Left lung (tissue), 10 donors: ENCODE data around the gene GNAS-AS1. TPM values are rescaled to one million over a fixed set of nuclear protein-coding genes. Genes with fewer than 3 reads are reported as not detected.
A peak's percentile ranks its signal among the peaks of the same experiment; 100 is the strongest.

Source experiments
- ATAC-seq: fragments of 200-7000 bp; cut with Tn5 transposase; one replicate; pipeline ENCODE4 v1.9.1; 2020; ENCODE audit warnings: moderate library complexity
- DNase-seq, 4 donors: peaks; one replicate each; pipeline ENCODE4 v3.0.0-alpha.2; 2013 to 2020
- H3K27ac ChIP-seq, 2 donors: fragments of 200-600 bp; sonication (generic) in 1 of 2; one replicate each; pipeline versions ENCODE4 v1.5.0 to v1.8.0; 2020 to 2021
- H3K27me3 ChIP-seq, 2 donors: fragments of 200-600 bp; sonication (generic) in 1 of 2; one replicate each; pipeline versions ENCODE4 v1.5.0 to v1.8.0; 2020 to 2021
- H3K36me3 ChIP-seq, 2 donors: fragments of 200-600 bp; sonication (generic) in 1 of 2; one replicate each; pipeline versions ENCODE4 v1.5.0 to v1.8.0; 2020 to 2021
- H3K4me1 ChIP-seq, 2 donors: fragments of 200-600 bp; one replicate each; pipeline ENCODE4 v1.8.0; 2021
- H3K4me3 ChIP-seq, 2 donors: fragments of 200-600 bp; sonication (generic) in 1 of 2; one replicate each; pipeline versions ENCODE4 v1.5.0 to v1.8.0; 2020 to 2021; ENCODE audit warnings: mild to moderate bottlenecking in 1 of 2
- H3K9me3 ChIP-seq, 2 donors: fragments of 200-600 bp; sonication (generic) in 1 of 2; one replicate each; pipeline versions ENCODE4 v1.5.0 to v1.8.0; 2020 to 2021
- intact Hi-C, 2 donors: fragments of 100-400 bp; cut with DNase I; formaldehyde crosslinking; loops; one replicate each; pipeline versions ENCODE4 v1.11.2 to v1.14.2; 2022
- polyA plus RNA-seq, 6 donors: library from polyadenylated mRNA; unstranded; fragments of 120-200 nt; gene quantifications; one replicate each; pipeline ENCODE4 v1.2.1, GENCODE V29; 2013; ENCODE audit not compliant: insufficient read length in 6 of 6
- total RNA-seq, 2 donors: library from RNA; stranded (reverse); fragmentation: NEBNext Ultra II Directional; extraction: Animal tissue kit (Norgen Biotek cat#: 25700); gene quantifications; one replicate each; pipeline ENCODE4 v1.2.1, GENCODE V29; 2021
- TF ChIP-seq, protein P1 (sequence below), 2 donors: fragments of 200-600 bp; sonication (generic) in 1 of 2; IDR thresholded peaks; one replicate each; pipeline versions ENCODE4 v1.5.0 to v1.8.0; 2021; ENCODE audit warnings: antibody characterized with exemption in 2 of 2
- donor health status: DM: no; HTN: yes; CAD: no.
- donor health status: DM: no; HTN: no; CAD: no.

The GNAS-AS1 gene
- total and polyA plus RNA-seq, 8 donors = 0.15 to 1.5 (median 1.1) TPM

DNA sequence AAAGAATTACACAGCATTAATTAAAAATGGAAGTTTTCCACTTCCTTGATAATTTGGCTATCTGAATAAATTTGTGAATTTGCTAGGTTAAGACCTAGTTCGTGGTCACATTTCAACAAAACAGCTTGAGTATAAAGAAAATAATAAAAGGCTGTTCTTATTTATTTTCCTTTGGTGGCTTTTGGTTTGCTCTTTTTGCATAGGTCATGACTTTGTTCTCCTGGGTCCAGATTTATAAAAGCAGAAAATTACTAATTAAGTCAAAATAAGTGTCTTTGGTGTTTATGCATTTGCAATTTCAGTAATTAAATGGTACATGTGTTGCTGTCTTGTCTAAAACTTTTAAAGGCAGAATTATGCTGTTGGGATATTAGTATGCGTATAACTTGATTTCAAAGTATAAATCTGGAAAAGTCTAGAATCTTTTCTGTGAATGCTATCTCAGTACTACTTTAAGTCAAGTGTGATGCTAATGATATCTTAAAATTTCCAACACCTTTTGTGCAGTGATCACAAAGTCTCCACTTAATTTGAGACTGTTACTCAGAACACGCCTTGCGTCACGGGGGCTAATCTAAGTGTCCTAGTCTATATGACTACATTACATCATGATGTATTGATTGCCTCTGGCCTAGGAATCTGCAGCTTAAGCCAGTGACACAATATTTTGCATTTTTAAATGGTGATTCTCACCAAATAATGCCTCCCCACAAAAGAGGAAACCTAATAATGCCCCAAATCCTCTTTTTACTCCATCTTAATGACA is 42.8 kb upstream of the GNAS-AS1 start:
- no peak for DNase-seq
- Histone ChIP-seq H3K36me3 (peaks cover 0 to 7% of the 10 kb centered on the region in 2 donors), H3K4me3 (peak overlapping the region; percentile 52 to 72), H3K9me3 (no peaks in the 10 kb centered on the region), H3K27ac (peak overlapping the region; percentile 91 to 99), H3K27me3 (no peaks in the 10 kb centered on the region), H3K4me1 (peaks cover 29 to 69% of the 10 kb centered on the region in 2 donors)
- intact Hi-C loops = no loop called here
- no peak for ATAC-seq
- TF ChIP-seq, protein P1, sequence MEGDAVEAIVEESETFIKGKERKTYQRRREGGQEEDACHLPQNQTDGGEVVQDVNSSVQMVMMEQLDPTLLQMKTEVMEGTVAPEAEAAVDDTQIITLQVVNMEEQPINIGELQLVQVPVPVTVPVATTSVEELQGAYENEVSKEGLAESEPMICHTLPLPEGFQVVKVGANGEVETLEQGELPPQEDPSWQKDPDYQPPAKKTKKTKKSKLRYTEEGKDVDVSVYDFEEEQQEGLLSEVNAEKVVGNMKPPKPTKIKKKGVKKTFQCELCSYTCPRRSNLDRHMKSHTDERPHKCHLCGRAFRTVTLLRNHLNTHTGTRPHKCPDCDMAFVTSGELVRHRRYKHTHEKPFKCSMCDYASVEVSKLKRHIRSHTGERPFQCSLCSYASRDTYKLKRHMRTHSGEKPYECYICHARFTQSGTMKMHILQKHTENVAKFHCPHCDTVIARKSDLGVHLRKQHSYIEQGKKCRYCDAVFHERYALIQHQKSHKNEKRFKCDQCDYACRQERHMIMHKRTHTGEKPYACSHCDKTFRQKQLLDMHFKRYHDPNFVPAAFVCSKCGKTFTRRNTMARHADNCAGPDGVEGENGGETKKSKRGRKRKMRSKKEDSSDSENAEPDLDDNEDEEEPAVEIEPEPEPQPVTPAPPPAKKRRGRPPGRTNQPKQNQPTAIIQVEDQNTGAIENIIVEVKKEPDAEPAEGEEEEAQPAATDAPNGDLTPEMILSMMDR (IDR thresholded peaks at IDR 0.05) = no peak

DNA sequence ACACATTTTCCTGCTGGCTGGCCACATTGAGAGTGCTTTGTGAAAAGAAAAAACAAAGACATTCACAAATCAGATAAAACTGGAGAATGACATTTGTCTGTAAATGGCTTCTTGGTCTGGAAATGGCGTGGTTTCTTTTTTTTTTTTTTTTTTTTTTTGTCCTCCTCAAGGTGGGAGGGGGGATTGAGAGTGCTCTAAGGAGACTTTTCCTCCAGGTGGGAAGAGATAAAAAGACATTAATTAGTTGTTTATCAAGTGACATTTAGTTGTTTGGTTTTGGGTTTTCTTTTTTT is 42.2 kb upstream of the GNAS-AS1 start:
- ATAC-seq (no peak), DNase-seq (no peak)
- H3K4me1 ChIP-seq = peaks cover 22 to 63% of the 10 kb centered on the region in 2 donors
- H3K9me3 ChIP-seq = no peaks in the 10 kb centered on the region
- H3K4me3 ChIP-seq = peak overlapping the region; percentile 52 to 72
- H3K27me3 ChIP-seq = no peaks in the 10 kb centered on the region
- intact Hi-C loops = no loop called here
- H3K27ac ChIP-seq = peak overlapping the region; percentile 91 to 99
- peaks cover 0 to 7% of the 10 kb centered on the region in 2 donors for H3K36me3 ChIP-seq
- TF ChIP-seq, protein P1 (IDR thresholded peaks at IDR 0.05) = no peak

DNA sequence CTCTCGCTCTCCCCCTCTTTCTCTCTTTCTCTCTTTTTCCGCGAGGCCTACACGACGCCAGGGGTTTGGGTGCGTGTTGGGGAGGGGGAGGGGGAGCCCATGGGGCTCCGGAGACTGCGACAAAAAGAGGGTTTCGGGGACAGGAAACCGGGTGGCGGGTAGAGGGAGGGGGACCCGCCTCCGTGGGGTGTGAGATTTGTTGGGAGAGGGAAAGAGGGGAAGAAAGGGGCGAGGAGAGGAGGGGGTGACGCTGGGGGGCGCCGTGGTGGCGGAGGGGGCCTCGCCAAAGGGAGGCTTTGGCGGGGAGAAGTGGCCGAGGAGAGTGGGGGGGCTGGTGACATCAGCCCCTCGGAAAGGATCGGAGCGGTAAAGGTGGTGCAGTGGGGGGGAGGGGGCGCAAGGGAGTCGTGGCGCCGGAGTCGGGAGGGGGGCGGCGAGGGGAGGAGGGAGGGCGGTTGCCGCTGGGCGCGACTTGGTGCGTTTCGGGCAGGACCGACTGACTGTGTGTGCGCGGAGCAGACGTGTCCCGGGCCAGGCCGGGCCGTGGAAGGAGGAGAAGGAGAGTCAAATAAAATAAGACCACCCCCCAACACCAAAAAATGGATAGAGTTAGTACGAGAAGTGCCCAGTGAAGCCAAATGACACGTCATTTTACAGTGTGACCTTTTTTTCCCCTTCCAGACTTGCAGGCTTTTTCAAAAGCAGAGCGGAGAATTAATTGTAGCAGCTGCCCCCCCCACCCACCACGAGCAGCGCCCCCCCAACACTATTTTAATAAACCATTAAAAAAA is 41.6 kb upstream of the GNAS-AS1 start:
- intact Hi-C loops = no loop called here
- TF ChIP-seq, protein P1 (IDR thresholded peaks at IDR 0.05) = no peak
- peak; percentile 78 to 91 (median 85) for DNase-seq

DNA sequence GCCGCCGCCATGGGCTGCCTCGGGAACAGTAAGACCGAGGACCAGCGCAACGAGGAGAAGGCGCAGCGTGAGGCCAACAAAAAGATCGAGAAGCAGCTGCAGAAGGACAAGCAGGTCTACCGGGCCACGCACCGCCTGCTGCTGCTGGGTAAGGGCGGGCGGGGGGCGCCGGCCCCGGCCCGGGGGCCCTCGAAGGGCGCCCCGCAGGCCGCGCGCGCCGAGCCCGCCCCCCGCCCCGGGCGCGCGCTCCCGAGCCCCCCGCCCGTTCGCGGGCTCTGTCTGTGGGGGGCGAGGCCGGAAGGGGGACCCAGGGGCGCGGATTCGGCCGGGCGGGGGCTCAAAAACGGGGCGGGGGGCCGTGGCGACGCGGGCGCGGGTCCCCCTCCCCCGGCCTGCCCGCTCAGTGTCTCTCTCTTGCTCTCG is 41.0 kb upstream of the GNAS-AS1 start:
- Histone ChIP-seq H3K4me1 (peaks cover 22 to 51% of the 10 kb centered on the region in 2 donors), H3K27ac (peak overlapping the region; percentile 91 to 99), H3K36me3 (peaks cover 0 to 7% of the 10 kb centered on the region in 2 donors), H3K4me3 (peak overlapping the region; percentile 52 to 72), H3K27me3 (no peaks in the 10 kb centered on the region), H3K9me3 (no peaks in the 10 kb centered on the region)
- TF ChIP-seq, protein P1 (IDR thresholded peaks at IDR 0.05) = no peak
- DNase-seq (peak in 2 of 4 donors; percentile 69 to 74), ATAC-seq (peak; percentile 1)
- intact Hi-C loops = no loop called here

More for the DNA sequence above, 41.6 kb upstream of the GNAS-AS1 start:
- Histone ChIP-seq H3K4me3 (peak overlapping the region; percentile 52 to 72), H3K4me1 (peaks cover 22 to 57% of the 10 kb centered on the region in 2 donors), H3K9me3 (no peaks in the 10 kb centered on the region), H3K27me3 (no peaks in the 10 kb centered on the region), H3K36me3 (peaks cover 0 to 7% of the 10 kb centered on the region in 2 donors), H3K27ac (peak overlapping the region; percentile 91 to 99)
- ATAC-seq = peak; percentile 42
